GM19372 (cell line): ENCODE measurements around the gene ATP10B.
A peak's percentile ranks its signal among the peaks of the same experiment; 100 is the strongest.
"Not testable (repeated sequence)": the region's sequence is repeated elsewhere in the genome, so short reads cannot be mapped to it uniquely, and the experiment has no call there.

ENCODE experiments used
- ATAC-seq: cut with Tn5 transposase; IDR thresholded peaks from one replicate; pipeline ENCODE4 v1.9.1; 2021; ENCODE audit warnings: mild to moderate bottlenecking, low read depth, moderate library complexity; ENCODE audit not compliant: unreplicated experiment

The ATP10B gene

GRCh38 chr5:160852049-160852448 lies at the start of gene ATP10B:
TSS of gene ATP10B (minus strand) at chr5:160852211. CDS start at chr5:160688074, 164,137 bp downstream.
- no peak for ATAC-seq

GRCh38 chr5:160901656-160902055 lies 49.6 kb upstream of the ATP10B start:
- no peak for ATAC-seq

GRCh38 chr5:160899735-160900134 lies 47.7 kb upstream of the ATP10B start:
- no peak for ATAC-seq

- ATAC-seq, result not testable (repeated sequence)
Measured at GRCh38 chr5:160893180-160893964, 41.4 kb upstream of the ATP10B start.

GRCh38 chr5:160887780-160888179 lies 35.8 kb upstream of the ATP10B start:
- ATAC-seq, result no peak

- ATAC-seq, result not testable (repeated sequence)
Measured at GRCh38 chr5:160873560-160874200, 21.7 kb upstream of the ATP10B start.

- no peak for ATAC-seq
Measured at GRCh38 chr5:160869989-160870521, 18.0 kb upstream of the ATP10B start.

GRCh38 chr5:160867976-160868375 lies 16.0 kb upstream of the ATP10B start:
- ATAC-seq, result no peak

GRCh38 chr5:160851451-160851850 lies 560 bp downstream of the ATP10B start:
- ATAC-seq, result no peak

GRCh38 chr5:160850421-160850820 lies 1.6 kb downstream of the ATP10B start:
- ATAC-seq, result no peak

GRCh38 chr5:160847526-160848085 lies 4.4 kb downstream of the ATP10B start:
- no peak for ATAC-seq

GRCh38 chr5:160846642-160847041 lies 5.4 kb downstream of the ATP10B start:
- ATAC-seq, result no peak

GRCh38 chr5:160844177-160844576 lies 7.8 kb downstream of the ATP10B start:
- ATAC-seq, result no peak

GRCh38 chr5:160843240-160843639 lies 8.8 kb downstream of the ATP10B start:
- ATAC-seq, result peak; percentile 94

- no peak for ATAC-seq
Measured at GRCh38 chr5:160837749-160838593, 14.0 kb downstream of the ATP10B start.

GRCh38 chr5:160837211-160837610 lies 14.8 kb downstream of the ATP10B start:
- no peak for ATAC-seq

GRCh38 chr5:160835818-160836528 lies 16.0 kb downstream of the ATP10B start:
- peak; percentile 60 for ATAC-seq

GRCh38 chr5:160835376-160835775 lies 16.6 kb downstream of the ATP10B start:
- peak; percentile 27 for ATAC-seq

- no peak for ATAC-seq
Measured at GRCh38 chr5:160833806-160834205, 18.2 kb downstream of the ATP10B start.

GRCh38 chr5:160831801-160832200 lies 20.2 kb downstream of the ATP10B start:
- ATAC-seq, result no peak
